Hepatocyte (in vitro differentiated cells): Measurements from ENCODE around the gene PIAS4. TPM values are rescaled to one million over a fixed set of nuclear protein-coding genes. Genes with fewer than 3 reads are reported as not detected.
A peak's percentile ranks its signal among the peaks of the same experiment; 100 is the strongest.

Experiments
- DNase-seq: peaks from one replicate; pipeline ENCODE4 v3.0.0-alpha.2; 2016; ENCODE audit warnings: low spot score
- H2AFZ ChIP-seq: fragments of 200-600 bp; sonication (generic); 2 replicates; pipeline ENCODE4 v1.6.0; 2016; ENCODE audit warnings: antibody characterized with exemption, mild to moderate bottlenecking
- H3K27ac ChIP-seq: fragments of 200-600 bp; sonication (generic); 2 replicates; pipeline ENCODE4 v1.5.1; 2016; ENCODE audit warnings: mild to moderate bottlenecking
- H3K27me3 ChIP-seq: fragments of 200-600 bp; sonication (generic); 2 replicates; pipeline ENCODE4 v1.6.1; 2016
- H3K36me3 ChIP-seq: fragments of 200-600 bp; sonication (generic); replicated peaks from 2 replicates; pipeline ENCODE4 v1.5.1; 2016; ENCODE audit warnings: low read depth; ENCODE audit not compliant: insufficient read depth
- H3K4me1 ChIP-seq: fragments of 200-600 bp; sonication (generic); 2 replicates; pipeline ENCODE4 v1.5.1; 2016; ENCODE audit warnings: mild to moderate bottlenecking, moderate library complexity; ENCODE audit not compliant: insufficient read depth
- H3K4me2 ChIP-seq: fragments of 200-600 bp; sonication (generic); 2 replicates; pipeline ENCODE4 v1.6.0; 2016
- H3K4me3 ChIP-seq: fragments of 200-600 bp; sonication (generic); 2 replicates; pipeline ENCODE4 v1.5.1; 2016; ENCODE audit warnings: mild to moderate bottlenecking
- H3K79me2 ChIP-seq: fragments of 200-600 bp; sonication (generic); 2 replicates; pipeline ENCODE4 v1.6.0; 2017; ENCODE audit warnings: mild to moderate bottlenecking
- H3K9me2 ChIP-seq: fragments of 200-600 bp; sonication (generic); replicated peaks from 2 replicates; pipeline ENCODE4 v1.6.0; 2017; ENCODE audit warnings: mild to moderate bottlenecking; ENCODE audit not compliant: insufficient read depth
- H3K9me3 ChIP-seq: fragments of 200-600 bp; sonication (generic); 2 replicates; pipeline ENCODE4 v1.5.1; 2016; ENCODE audit warnings: low read depth, mild to moderate bottlenecking
- H4K20me1 ChIP-seq: fragments of 200-600 bp; sonication (generic); 2 replicates; pipeline ENCODE4 v1.6.0; 2016; ENCODE audit warnings: mild to moderate bottlenecking; ENCODE audit not compliant: insufficient read depth, poor library complexity, severe bottlenecking
- EZH2 ChIP-seq: fragments of 200-600 bp; sonication (generic); IDR thresholded peaks from 2 replicates; pipeline ENCODE4 v1.6.1; 2016; ENCODE audit warnings: antibody characterized with exemption, mild to moderate bottlenecking, borderline replicate concordance
- EZH2phosphoT487 ChIP-seq: fragments of 200-600 bp; sonication (generic); IDR thresholded peaks from one replicate; pipeline ENCODE4 v1.6.1; 2018; ENCODE audit warnings: antibody characterized with exemption, mild to moderate bottlenecking, low read depth, moderate library complexity; ENCODE audit not compliant: unreplicated experiment, severe bottlenecking
- WGBS: methylation state at CpG from one replicate; pipeline ENCODE4 v1.1.6; 2016; ENCODE audit warnings: low lambda C conversion rate; ENCODE audit errors: missing lambda C conversion rate; 5-methylcytosine and 5-hydroxymethylcytosine counted together
- polyA plus RNA-seq: library from polyadenylated mRNA; unstranded; fragments of >200 nt; fragmentation: Nextera tagmentation; extraction: Ambion mirVana; gene quantifications from 2 replicates; pipeline ENCODE4 v1.2.1, GENCODE V29; 2016
- total RNA-seq: library from RNA; depleted of rRNA; stranded (reverse); fragments of >200 nt; gene quantifications from 2 replicates; pipeline ENCODE4 v1.2.3, GENCODE V29; 2014
- TF ChIP-seq, protein P1 (sequence below): fragments of 200-600 bp; sonication (generic); IDR thresholded peaks from 2 replicates; pipeline ENCODE4 v1.5.1; 2016; ENCODE audit warnings: antibody characterized with exemption, mild to moderate bottlenecking; ENCODE audit not compliant: poor library complexity

Gene PIAS4
- total and polyA plus RNA-seq, 2 experiments from 2014 or later: 15.0 to 16.7 TPM

- peak overlapping the region; percentile 49 for H3K27ac ChIP-seq
- H3K79me2 ChIP-seq: peaks cover 92% of the 10 kb centered on the region
- H4K20me1 ChIP-seq: peaks cover 82% of the 10 kb centered on the region
- H3K27me3 ChIP-seq: no peaks in the 10 kb centered on the region
- H3K4me2 ChIP-seq: peak overlapping the region; percentile 50
- no peaks in the 10 kb centered on the region for H3K36me3 ChIP-seq
- H3K9me3 ChIP-seq: no peaks in the 10 kb centered on the region
- no peak overlapping the region for H3K4me3 ChIP-seq
- TF ChIP-seq EZH2 (no peak), EZH2phosphoT487 (no peak)
- TF ChIP-seq, protein P1, sequence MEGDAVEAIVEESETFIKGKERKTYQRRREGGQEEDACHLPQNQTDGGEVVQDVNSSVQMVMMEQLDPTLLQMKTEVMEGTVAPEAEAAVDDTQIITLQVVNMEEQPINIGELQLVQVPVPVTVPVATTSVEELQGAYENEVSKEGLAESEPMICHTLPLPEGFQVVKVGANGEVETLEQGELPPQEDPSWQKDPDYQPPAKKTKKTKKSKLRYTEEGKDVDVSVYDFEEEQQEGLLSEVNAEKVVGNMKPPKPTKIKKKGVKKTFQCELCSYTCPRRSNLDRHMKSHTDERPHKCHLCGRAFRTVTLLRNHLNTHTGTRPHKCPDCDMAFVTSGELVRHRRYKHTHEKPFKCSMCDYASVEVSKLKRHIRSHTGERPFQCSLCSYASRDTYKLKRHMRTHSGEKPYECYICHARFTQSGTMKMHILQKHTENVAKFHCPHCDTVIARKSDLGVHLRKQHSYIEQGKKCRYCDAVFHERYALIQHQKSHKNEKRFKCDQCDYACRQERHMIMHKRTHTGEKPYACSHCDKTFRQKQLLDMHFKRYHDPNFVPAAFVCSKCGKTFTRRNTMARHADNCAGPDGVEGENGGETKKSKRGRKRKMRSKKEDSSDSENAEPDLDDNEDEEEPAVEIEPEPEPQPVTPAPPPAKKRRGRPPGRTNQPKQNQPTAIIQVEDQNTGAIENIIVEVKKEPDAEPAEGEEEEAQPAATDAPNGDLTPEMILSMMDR: no peak
- no peaks in the 10 kb centered on the region for H3K9me2 ChIP-seq
- H2AFZ ChIP-seq: no peak overlapping the region
- peaks cover 37% of the 10 kb centered on the region for H3K4me1 ChIP-seq
- 83% methylated on average over 27 of the region's 27 CpGs for WGBS
- DNase-seq: peak; percentile 70
Observed at GRCh38 chr19:4012092-4012974, 4.8 kb downstream of the PIAS4 start.

DNA sequence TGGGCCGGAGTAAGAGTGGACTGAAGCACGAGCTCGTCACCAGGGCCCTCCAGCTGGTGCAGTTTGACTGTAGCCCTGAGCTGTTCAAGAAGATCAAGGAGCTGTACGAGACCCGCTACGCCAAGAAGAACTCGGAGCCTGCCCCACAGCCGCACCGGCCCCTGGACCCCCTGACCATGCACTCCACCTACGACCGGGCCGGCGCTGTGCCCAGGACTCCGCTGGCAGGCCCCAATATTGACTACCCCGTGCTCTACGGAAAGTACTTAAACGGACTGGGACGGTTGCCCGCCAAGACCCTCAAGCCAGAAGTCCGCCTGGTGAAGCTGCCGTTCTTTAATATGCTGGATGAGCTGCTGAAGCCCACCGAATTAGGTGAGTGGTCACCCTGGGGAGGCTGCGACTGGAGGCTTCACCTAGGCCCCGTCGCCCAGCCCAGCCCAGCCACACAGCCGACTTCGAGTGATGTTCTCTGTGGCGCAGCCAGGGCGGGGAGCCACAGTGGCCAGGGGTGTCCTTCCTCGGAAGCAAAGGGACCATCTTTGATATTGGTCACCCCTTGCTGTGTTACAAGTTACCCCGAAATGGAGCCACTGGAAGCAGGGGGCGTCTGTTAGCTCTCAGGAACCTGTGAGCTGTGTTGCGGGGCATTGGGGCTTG is 5.6 kb downstream of the PIAS4 start:
- WGBS: 98% methylated on average over 33 of the region's 33 CpGs
- Histone ChIP-seq H3K79me2 (peaks cover 95% of the 10 kb centered on the region), H3K4me2 (no peak overlapping the region), H3K9me3 (no peaks in the 10 kb centered on the region), H3K4me1 (peaks cover 37% of the 10 kb centered on the region), H3K9me2 (no peaks in the 10 kb centered on the region), H3K36me3 (no peaks in the 10 kb centered on the region), H3K27ac (peak overlapping the region; percentile 49), H4K20me1 (peaks cover 84% of the 10 kb centered on the region), H3K27me3 (no peaks in the 10 kb centered on the region), H2AFZ (no peak overlapping the region), H3K4me3 (no peak overlapping the region)
- TF ChIP-seq EZH2phosphoT487 (no peak), EZH2 (no peak)
- TF ChIP-seq, protein P1: no peak
- DNase-seq: peak; percentile 4

- peaks cover 95% of the 10 kb centered on the region for H3K79me2 ChIP-seq
Observed at GRCh38 chr19:4013886-4014540, 6.5 kb downstream of the PIAS4 start.

More at GRCh38 chr19:4013886-4014540, 6.5 kb downstream of the PIAS4 start:
- H3K27me3 ChIP-seq: no peaks in the 10 kb centered on the region
- no peaks in the 10 kb centered on the region for H3K9me2 ChIP-seq
- 96% methylated on average over 20 of the region's 20 CpGs for WGBS
- no peaks in the 10 kb centered on the region for H3K9me3 ChIP-seq
- no peak overlapping the region for H2AFZ ChIP-seq
- DNase-seq: no peak
- no peak overlapping the region for H3K4me3 ChIP-seq
- no peaks in the 10 kb centered on the region for H3K36me3 ChIP-seq
- peaks cover 29% of the 10 kb centered on the region for H3K4me1 ChIP-seq
- no peak overlapping the region for H3K27ac ChIP-seq
- H3K4me2 ChIP-seq: no peak overlapping the region
- TF ChIP-seq EZH2 (no peak), EZH2phosphoT487 (no peak)
- peaks cover 83% of the 10 kb centered on the region for H4K20me1 ChIP-seq
